ENCODE data around the gene WDR86.

Gene WDR86

GRCh38 chr7:151345576-151346469, 64.0 kb downstream of the WDR86 start:
- in situ Hi-C loops (cut with MboI; ENCODE audit: low pct_unique_long_range_greater_than_20kb, low sequenced_read_pairs, unreplicated experiment): no loop called here
- TF ChIP-seq CTCF (IDR thresholded peaks at IDR 0.05; ENCODE audit: extremely low read depth, insufficient read depth, missing control alignments): no peak
- no peak for DNase-seq (ENCODE audit: low spot score)

GRCh38 chr7:151343516-151343915, 66.3 kb downstream of the WDR86 start:
- DNase-seq (ENCODE audit: low spot score): no peak
- TF ChIP-seq CTCF (IDR thresholded peaks at IDR 0.05; ENCODE audit: extremely low read depth, insufficient read depth, missing control alignments): no peak
- in situ Hi-C loops (cut with MboI; ENCODE audit: low pct_unique_long_range_greater_than_20kb, low sequenced_read_pairs, unreplicated experiment): no loop called here

- DNase-seq (ENCODE audit: low spot score): no peak
- in situ Hi-C loops (cut with MboI; ENCODE audit: low pct_unique_long_range_greater_than_20kb, low sequenced_read_pairs, unreplicated experiment): no loop called here
- no peak for TF ChIP-seq CTCF (IDR thresholded peaks at IDR 0.05; ENCODE audit: extremely low read depth, insufficient read depth, missing control alignments)
Observed at GRCh38 chr7:151342811-151343210, 67.0 kb downstream of the WDR86 start.

GRCh38 chr7:151342102-151342646, 67.7 kb downstream of the WDR86 start:
- peak; percentile 79 for DNase-seq (ENCODE audit: low spot score)
- in situ Hi-C loops (cut with MboI; ENCODE audit: low pct_unique_long_range_greater_than_20kb, low sequenced_read_pairs, unreplicated experiment): no loop called here

GRCh38 chr7:151341357-151342101, 68.3 kb downstream of the WDR86 start, which contains the start of gene NUB1:
TSS of gene NUB1 (plus strand) at chr7:151341812. CDS start at chr7:151345350, 3,538 bp downstream.
- TF ChIP-seq CTCF (IDR thresholded peaks at IDR 0.05; ENCODE audit: extremely low read depth, insufficient read depth, missing control alignments): no peak

More at GRCh38 chr7:151342102-151342646, 67.7 kb downstream of the WDR86 start:
- no peak for TF ChIP-seq CTCF (IDR thresholded peaks at IDR 0.05; ENCODE audit: extremely low read depth, insufficient read depth, missing control alignments)

DNA sequence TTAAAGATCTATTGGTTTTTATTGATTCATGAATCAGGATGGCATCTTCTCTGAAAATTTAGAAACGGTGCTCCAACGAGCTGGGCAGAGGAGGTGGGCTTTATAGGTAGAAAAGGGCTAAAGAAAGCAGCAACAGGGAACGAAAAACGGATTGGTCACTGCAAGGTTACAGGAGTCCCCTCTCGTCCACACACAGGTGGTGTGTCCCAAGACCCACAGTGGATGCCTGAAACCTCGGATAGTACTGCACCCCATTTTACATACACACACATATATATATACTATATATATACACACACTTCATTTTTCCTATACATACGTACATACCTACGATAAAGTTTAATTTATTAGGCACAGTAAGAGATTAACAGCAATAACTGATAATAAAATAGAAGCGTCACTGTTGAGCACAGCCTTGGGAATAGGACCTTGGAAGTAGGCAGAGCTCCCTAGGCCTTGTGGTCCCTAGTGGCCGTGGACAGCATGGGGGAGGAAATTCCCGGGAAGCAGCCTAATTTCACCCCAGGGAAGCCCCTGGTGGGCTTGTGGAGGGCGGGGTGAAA, 69.0 kb downstream of the WDR86 start:
- DNase-seq (ENCODE audit: low spot score): no peak
- in situ Hi-C loops (cut with MboI; ENCODE audit: low pct_unique_long_range_greater_than_20kb, low sequenced_read_pairs, unreplicated experiment): no loop called here
- TF ChIP-seq CTCF (IDR thresholded peaks at IDR 0.05; ENCODE audit: extremely low read depth, insufficient read depth, missing control alignments): no peak

More at GRCh38 chr7:151341357-151342101, 68.3 kb downstream of the WDR86 start, which contains the start of gene NUB1:
- peak; percentile 89 for DNase-seq (ENCODE audit: low spot score)
- in situ Hi-C loops (cut with MboI; ENCODE audit: low pct_unique_long_range_greater_than_20kb, low sequenced_read_pairs, unreplicated experiment): no loop called here
